OCI-LY7 (cell line): ENCODE measurements around the gene FLNC. TPM values are rescaled to one million over a fixed set of nuclear protein-coding genes. Genes with fewer than 3 reads are reported as not detected.

Source experiments
- BruUV-seq: library from RNA; stranded (reverse); fragments of 400-500 nt; replicated peaks from 2 replicates; lab custom pipeline; 2021; lab: Mats Ljungman, UMichigan
- CTCF ChIA-PET: fragments of 300-600 bp; sonication (Branson Sonifier 250); formaldehyde crosslinking; loops from one replicate; lab custom pipeline; 2022; ENCODE audit warnings: antibody characterized with exemption; ENCODE audit not compliant: unreplicated experiment; lab: Charles Lee
- POLR2A ChIA-PET: fragments of 300-600 bp; sonication (Branson Sonifier 250); formaldehyde crosslinking; loops from one replicate; lab custom pipeline; 2022; ENCODE audit warnings: antibody characterized with exemption; lab: Charles Lee
- DNase-seq: peaks from one replicate; pipeline ENCODE4 v3.0.0-alpha.2; 2015; ENCODE audit warnings: low spot score
- H2AFZ ChIP-seq: fragments of 200-600 bp; sonication (generic), shearing (Covaris generic); 2 replicates; pipeline ENCODE4 v1.6.1; 2014; ENCODE audit warnings: mild to moderate bottlenecking, antibody characterized with exemption, low read length, moderate library complexity
- H3K27ac ChIP-seq: fragments of 200-600 bp; sonication (generic); 2 replicates; pipeline ENCODE4 v1.5.1; 2014; ENCODE audit warnings: mixed run types, low read depth, mild to moderate bottlenecking, moderate library complexity, low read length, inconsistent platforms; ENCODE audit not compliant: poor library complexity, severe bottlenecking
- H3K36me3 ChIP-seq: fragments of 200-600 bp; sonication (generic); 2 replicates; pipeline ENCODE4 v1.6.1; 2014; ENCODE audit warnings: mild to moderate bottlenecking, antibody characterized with exemption, low read length, moderate library complexity, mixed read lengths; ENCODE audit not compliant: insufficient read depth
- H3K4me1 ChIP-seq: fragments of 200-600 bp; sonication (generic); 2 replicates; pipeline ENCODE4 v1.5.1; 2014; ENCODE audit warnings: mild to moderate bottlenecking, low read length; ENCODE audit not compliant: insufficient read depth, poor library complexity, severe bottlenecking
- H3K4me2 ChIP-seq: fragments of 200-600 bp; sonication (generic); 2 replicates; pipeline ENCODE4 v1.6.1; 2014; ENCODE audit warnings: mild to moderate bottlenecking, low read length
- H3K4me3 ChIP-seq: fragments of 200-600 bp; sonication (generic); 2 replicates; pipeline ENCODE4 v1.5.1; 2014; ENCODE audit warnings: mild to moderate bottlenecking, low read depth, low read length; ENCODE audit not compliant: poor library complexity, severe bottlenecking
- H3K79me2 ChIP-seq: fragments of 200-600 bp; sonication (generic); 2 replicates; pipeline ENCODE4 v1.6.1; 2016; ENCODE audit warnings: low read depth, mild to moderate bottlenecking, low read length, moderate library complexity, mixed read lengths; ENCODE audit not compliant: insufficient read depth
- H3K9me2 ChIP-seq: fragments of 200-600 bp; sonication (generic); 2 replicates; pipeline ENCODE4 v1.6.1; 2016; ENCODE audit warnings: mild to moderate bottlenecking, low read length, mixed read lengths; ENCODE audit not compliant: insufficient read depth
- H3K9me3 ChIP-seq: fragments of 200-600 bp; sonication (generic); 2 replicates; pipeline ENCODE4 v1.6.1; 2014; ENCODE audit warnings: mild to moderate bottlenecking, mixed run types, low read length, mixed read lengths
- H4K20me1 ChIP-seq: fragments of 200-600 bp; sonication (generic); 2 replicates; pipeline ENCODE4 v1.6.1; 2014; ENCODE audit warnings: mild to moderate bottlenecking, antibody characterized with exemption, low read length, moderate library complexity, mixed read lengths; ENCODE audit not compliant: insufficient read depth
- CTCF ChIP-seq: fragments of 200-600 bp; sonication (generic); conservative IDR thresholded peaks from 2 replicates; pipeline ENCODE4 v1.5.1; 2014; ENCODE audit warnings: mild to moderate bottlenecking, antibody characterized with exemption, low read length, moderate library complexity, mixed read lengths
- EZH2phosphoT487 ChIP-seq: fragments of 200-600 bp; sonication (generic); IDR thresholded peaks from 2 replicates; pipeline ENCODE4 v1.6.1; 2018; ENCODE audit warnings: low read depth, borderline replicate concordance, mild to moderate bottlenecking, mixed run types, antibody characterized with exemption, low read length, moderate library complexity, mixed read lengths
- intact Hi-C: fragments of 100-400 bp; cut with micrococcal nuclease; formaldehyde crosslinking; loops from one replicate; pipeline ENCODE4 v1.10.0; 2022; ENCODE audit not compliant: unreplicated experiment
- total RNA-seq, 2 experiments: library from RNA; depleted of rRNA in 1 of 2; stranded (reverse); fragments of >200 nt in 1 of 2; shearing (Covaris generic) in 1 of 2; gene quantifications; 2 replicates each; pipeline ENCODE4 v1.2.3, GENCODE V29; 2014 to 2022

The FLNC gene
- total RNA-seq, 2 experiments from 2014 or later, result 0.03 to 0.06 TPM

GRCh38 chr7:128885370-128886187, 55.4 kb downstream of the FLNC start:
- Histone ChIP-seq H3K27ac (no peak overlapping the region), H3K79me2 (no peaks in the 10 kb centered on the region), H3K9me2 (no peaks in the 10 kb centered on the region), H4K20me1 (no peaks in the 10 kb centered on the region), H3K4me2 (no peak overlapping the region), H3K9me3 (no peaks in the 10 kb centered on the region), H3K4me3 (no peak overlapping the region), H3K36me3 (no peaks in the 10 kb centered on the region), H3K4me1 (peaks cover 8% of the 10 kb centered on the region), H2AFZ (no peak overlapping the region)
- no peak for DNase-seq
- no TSS peak for BruUV-seq
- ChIA-PET POLR2A (interaction anchor here (0.7 to 1.4 kb wide), 3 partner anchors 23 to 258 kb away, joined by 3 to 4 read pairs (median 3); partner anchors contain the start of gene ATP6V1F), CTCF (no interaction called here)
- intact Hi-C loops, result no loop called here
- TF ChIP-seq EZH2phosphoT487 (no peak), CTCF (no peak)

- Histone ChIP-seq H3K4me2 (no peak overlapping the region), H3K9me3 (no peaks in the 10 kb centered on the region), H4K20me1 (no peaks in the 10 kb centered on the region), H3K27ac (no peak overlapping the region), H3K4me3 (no peak overlapping the region), H3K79me2 (no peaks in the 10 kb centered on the region), H3K4me1 (peaks cover 8% of the 10 kb centered on the region), H2AFZ (no peak overlapping the region), H3K9me2 (no peaks in the 10 kb centered on the region), H3K36me3 (no peaks in the 10 kb centered on the region)
- CTCF ChIA-PET, result no interaction called here
- BruUV-seq, result no TSS peak
- intact Hi-C loops, result no loop called here
- POLR2A ChIA-PET, result interaction anchor here (0.7 kb wide), 2 partner anchors 96 to 257 kb away, joined by 3 read pairs; no protein-coding TSS in a partner anchor
- no peak for DNase-seq
- no peak for TF ChIP-seq CTCF
- no peak for TF ChIP-seq EZH2phosphoT487
Measured at GRCh38 chr7:128886391-128887168, 56.4 kb downstream of the FLNC start.
